Erythroblast (primary cell): Measurements from ENCODE around the gene PIGT.
A peak's percentile ranks its signal among the peaks of the same experiment; 100 is the strongest.
"Not testable (repeated sequence)": the region's sequence is repeated elsewhere in the genome, so short reads cannot be mapped to it uniquely, and the experiment has no call there.

Experiments
- DNase-seq, 2 experiments: peaks; one replicate each; lab custom pipeline; 2025; lab: John Stamatoyannopoulos, UW
- GATA1 ChIP-seq: IDR thresholded peaks from 2 replicates; pipeline ENCODE4 v1.6.1; 2011; ENCODE audit warnings: low read depth, mild to moderate bottlenecking, control low read depth, low read length, moderate library complexity
- POLR2A ChIP-seq: IDR thresholded peaks from 2 replicates; pipeline ENCODE4 v1.6.1; 2011; ENCODE audit warnings: mild to moderate bottlenecking, low read length

The PIGT gene

GRCh38 chr20:45470262-45470931, 54.5 kb downstream of the PIGT start:
- TF ChIP-seq GATA1: no peak
- TF ChIP-seq POLR2A: no peak
- DNase-seq: no peak

DNA sequence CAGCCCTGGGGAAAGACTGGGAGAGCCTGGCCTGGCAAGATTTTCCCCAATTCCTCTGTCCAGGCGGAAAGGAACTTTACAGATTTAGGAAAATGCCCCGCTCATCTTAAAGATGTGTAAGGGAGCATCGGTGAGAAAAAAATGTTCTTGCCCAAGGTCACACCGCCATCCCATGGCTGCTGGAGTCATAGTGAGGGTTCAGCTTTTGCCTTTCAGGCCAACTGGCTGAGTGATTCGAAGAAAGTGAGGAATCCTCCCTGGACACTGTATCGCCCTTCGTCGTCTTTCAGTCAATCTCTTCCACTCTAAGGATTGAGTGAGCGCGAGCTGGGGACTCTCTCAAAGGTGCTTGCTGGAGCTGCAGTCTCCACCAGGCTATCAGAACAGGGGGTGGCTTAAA, 55.0 kb downstream of the PIGT start:
- DNase-seq: peak in 1 of 2 experiments; percentile 9
- TF ChIP-seq POLR2A (no peak), GATA1 (no peak)

DNA sequence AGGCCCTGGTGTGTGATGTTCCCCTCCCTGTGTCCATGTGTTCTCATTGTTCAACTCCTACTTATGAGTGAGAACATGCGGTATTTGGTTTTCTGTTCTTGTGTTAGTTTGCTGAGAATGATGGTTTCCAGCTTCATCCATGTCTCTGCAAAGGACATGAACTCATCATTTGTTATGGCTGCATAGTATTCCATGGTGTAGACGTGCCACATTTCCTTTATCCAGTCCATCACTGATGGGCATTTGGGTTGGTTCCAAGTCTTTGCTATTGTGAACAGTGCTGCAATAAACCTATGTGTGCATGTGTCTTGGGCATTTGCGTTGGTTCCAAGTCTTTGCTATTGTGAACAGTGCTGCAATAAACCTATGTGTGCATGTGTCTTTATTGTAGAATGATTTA, 56.3 kb downstream of the PIGT start:
- not testable (repeated sequence) for DNase-seq
